H9 (cell line): ENCODE measurements around the gene TLX1. TPM values are rescaled to one million over a fixed set of nuclear protein-coding genes. Genes with fewer than 3 reads are reported as not detected.
A peak's percentile ranks its signal among the peaks of the same experiment; 100 is the strongest.

Experiments used
- DNase-seq: peaks from one replicate; pipeline ENCODE4 v3.0.0-alpha.2; 2017
- H2AFZ ChIP-seq: one replicate; pipeline ENCODE4 v1.6.1; 2013; ENCODE audit warnings: mild to moderate bottlenecking, low read length, control low read depth, moderate library complexity
- H2AK5ac ChIP-seq: 2 replicates; pipeline ENCODE4 v1.6.1; 2013; ENCODE audit warnings: low read length, control low read depth, mixed read lengths; ENCODE audit not compliant: insufficient read length
- H2BK120ac ChIP-seq: one replicate; pipeline ENCODE4 v1.6.1; 2013; ENCODE audit warnings: low read depth, mild to moderate bottlenecking, low read length, control low read depth, inconsistent platforms; ENCODE audit not compliant: poor library complexity, severe bottlenecking
- H2BK12ac ChIP-seq: 2 replicates; pipeline ENCODE4 v1.6.1; 2013; ENCODE audit warnings: low read length, control low read depth, mixed read lengths, low read depth; ENCODE audit not compliant: insufficient read length
- H2BK15ac ChIP-seq: 2 replicates; pipeline ENCODE4 v1.6.1; 2013; ENCODE audit warnings: low read depth, low read length, control low read depth
- H2BK20ac ChIP-seq: one replicate; pipeline ENCODE4 v1.6.1; 2013; ENCODE audit warnings: low read depth, mild to moderate bottlenecking, low read length, control low read depth, inconsistent platforms; ENCODE audit not compliant: poor library complexity, severe bottlenecking
- H2BK5ac ChIP-seq: 2 replicates; pipeline ENCODE4 v1.6.1; 2013; ENCODE audit warnings: low read length, control low read depth, mixed read lengths; ENCODE audit not compliant: insufficient read length
- H3K14ac ChIP-seq: 2 replicates; pipeline ENCODE4 v1.6.1; 2013; ENCODE audit warnings: low read length, control low read depth; ENCODE audit not compliant: insufficient read depth
- H3K18ac ChIP-seq: 2 replicates; pipeline ENCODE4 v1.6.1; 2013; ENCODE audit warnings: low read depth, mild to moderate bottlenecking, mixed read lengths, low read length, control low read depth; ENCODE audit not compliant: insufficient read length
- H3K23ac ChIP-seq: 2 replicates; pipeline ENCODE4 v1.6.1; 2013; ENCODE audit warnings: low read length, control low read depth, mixed read lengths, low read depth; ENCODE audit not compliant: insufficient read length
- H3K23me2 ChIP-seq: 2 replicates; pipeline ENCODE4 v1.6.1; 2013; ENCODE audit warnings: low read depth, mild to moderate bottlenecking, mixed read lengths, low read length, control low read depth; ENCODE audit not compliant: insufficient read length, poor library complexity, severe bottlenecking
- H3K27ac ChIP-seq: 2 replicates; pipeline ENCODE4 v1.5.1; 2013; ENCODE audit warnings: low read length, control low read depth, mixed read lengths, low read depth; ENCODE audit not compliant: insufficient read length
- H3K27me3 ChIP-seq: 2 replicates; pipeline ENCODE4 v1.6.1; 2013; ENCODE audit warnings: low read length, control low read depth, inconsistent platforms; ENCODE audit not compliant: insufficient read depth
- H3K4ac ChIP-seq: 2 replicates; pipeline ENCODE4 v1.6.1; 2013; ENCODE audit warnings: low read depth, mild to moderate bottlenecking, control low read depth, inconsistent platforms, low read length, moderate library complexity
- H3K4me1 ChIP-seq: 2 replicates; pipeline ENCODE4 v1.6.1; 2013; ENCODE audit warnings: low read length, control low read depth, inconsistent platforms; ENCODE audit not compliant: insufficient read depth
- H3K4me2 ChIP-seq: 2 replicates; pipeline ENCODE4 v1.6.1; 2013; ENCODE audit warnings: low read length, control low read depth, mixed read lengths; ENCODE audit not compliant: insufficient read length, insufficient read depth
- H3K56ac ChIP-seq: 2 replicates; pipeline ENCODE4 v1.6.1; 2013; ENCODE audit warnings: low read depth, mild to moderate bottlenecking, mixed read lengths, low read length, control low read depth; ENCODE audit not compliant: insufficient read length
- H3K79me1 ChIP-seq: 2 replicates; pipeline ENCODE4 v1.6.1; 2013; ENCODE audit warnings: low read depth, mild to moderate bottlenecking, moderate library complexity, low read length, control low read depth, inconsistent platforms; ENCODE audit not compliant: insufficient read depth, poor library complexity, severe bottlenecking
- H3K79me2 ChIP-seq: 2 replicates; pipeline ENCODE4 v1.6.1; 2013; ENCODE audit warnings: low read length, control low read depth, inconsistent platforms; ENCODE audit not compliant: insufficient read depth
- H3K9ac ChIP-seq: 2 replicates; pipeline ENCODE4 v1.6.1; 2013; ENCODE audit warnings: low read length, control low read depth, mixed read lengths; ENCODE audit not compliant: insufficient read length; ENCODE audit errors: extremely low read depth
- H3K9me3 ChIP-seq: one replicate; pipeline ENCODE4 v1.6.1; 2013; ENCODE audit warnings: low read depth, low read length, inconsistent platforms; ENCODE audit not compliant: control insufficient read depth
- H3T11ph ChIP-seq: one replicate; pipeline ENCODE4 v1.6.1; 2013; ENCODE audit warnings: mild to moderate bottlenecking, low read length, control low read depth, inconsistent platforms
- H4K20me1 ChIP-seq: one replicate; pipeline ENCODE4 v1.6.1; 2013; ENCODE audit not compliant: control insufficient read depth, insufficient read length, insufficient read depth
- H4K5ac ChIP-seq: 2 replicates; pipeline ENCODE4 v1.6.1; 2013; ENCODE audit warnings: low read depth, mild to moderate bottlenecking, mixed read lengths, low read length, control low read depth; ENCODE audit not compliant: insufficient read length
- H4K8ac ChIP-seq: replicated peaks from 2 replicates; pipeline ENCODE4 v1.6.1; 2013; ENCODE audit warnings: low read length, control low read depth, mixed read lengths, low read depth; ENCODE audit not compliant: insufficient read length
- H4K91ac ChIP-seq: 2 replicates; pipeline ENCODE4 v1.6.1; 2013; ENCODE audit warnings: low read depth, mild to moderate bottlenecking, moderate library complexity, mixed read lengths, low read length, control low read depth; ENCODE audit not compliant: insufficient read length
- H3K27ac Mint-ChIP-seq, 3 experiments: 2 replicates in 2 of 3; 3 replicates in 1 of 3; pipeline ENCODE4 v1.8.0; 2020 to 2021; ENCODE audit warnings: mixed read lengths in 3 of 3, mild to moderate bottlenecking in 1 of 3, moderate library complexity in 1 of 3
- H3K27me3 Mint-ChIP-seq: 2 replicates; pipeline ENCODE4 v1.8.0; 2021; ENCODE audit warnings: low read depth, mild to moderate bottlenecking, moderate library complexity, mixed read lengths
- H3K36me3 Mint-ChIP-seq, 3 experiments: 2 replicates in 2 of 3; 3 replicates in 1 of 3; pipeline ENCODE4 v1.8.0; 2020 to 2021; ENCODE audit warnings: low read depth in 3 of 3, mixed read lengths in 3 of 3; ENCODE audit not compliant: insufficient read depth in 1 of 3
- H3K4me1 Mint-ChIP-seq, 2 experiments: 2 replicates each; pipeline ENCODE4 v1.8.0; 2020; ENCODE audit warnings: mixed read lengths in 2 of 2
- H3K4me3 Mint-ChIP-seq, 2 experiments: 2 replicates in 1 of 2; 3 replicates in 1 of 2; pipeline ENCODE4 v1.8.0; 2020 to 2021; ENCODE audit warnings: mild to moderate bottlenecking in 2 of 2, mixed read lengths in 2 of 2, moderate library complexity in 1 of 2
- H3K9me3 Mint-ChIP-seq, 2 experiments: 2 replicates in 1 of 2; 3 replicates in 1 of 2; pipeline ENCODE4 v1.8.0; 2020; ENCODE audit warnings: mild to moderate bottlenecking in 2 of 2, mixed read lengths in 2 of 2, moderate library complexity in 1 of 2
- WGBS: extraction: QIAGEN DNeasy Blood & Tissue Kit; methylation state at CpG from one replicate; pipeline ENCODE4 v1.1.7; 2013; ENCODE audit warnings: missing lambda C conversion rate, low lambda C conversion rate, mixed read lengths; ENCODE audit not compliant: insufficient read length; ENCODE audit errors: extremely low coverage; 5-methylcytosine and 5-hydroxymethylcytosine counted together
- total RNA-seq: library from RNA; stranded (reverse); gene quantifications from 2 replicates; pipeline ENCODE4 v1.2.1, GENCODE V29; 2021
- TF ChIP-seq, protein P1 (sequence below): fragments of 200-600 bp; sonication (generic); conservative IDR thresholded peaks from 3 replicates; pipeline ENCODE4 v1.8.0; 2021; ENCODE audit warnings: antibody characterized with exemption, mild to moderate bottlenecking

Gene TLX1
- total RNA-seq, 1 experiment from 2014 or later, result not detected

DNA sequence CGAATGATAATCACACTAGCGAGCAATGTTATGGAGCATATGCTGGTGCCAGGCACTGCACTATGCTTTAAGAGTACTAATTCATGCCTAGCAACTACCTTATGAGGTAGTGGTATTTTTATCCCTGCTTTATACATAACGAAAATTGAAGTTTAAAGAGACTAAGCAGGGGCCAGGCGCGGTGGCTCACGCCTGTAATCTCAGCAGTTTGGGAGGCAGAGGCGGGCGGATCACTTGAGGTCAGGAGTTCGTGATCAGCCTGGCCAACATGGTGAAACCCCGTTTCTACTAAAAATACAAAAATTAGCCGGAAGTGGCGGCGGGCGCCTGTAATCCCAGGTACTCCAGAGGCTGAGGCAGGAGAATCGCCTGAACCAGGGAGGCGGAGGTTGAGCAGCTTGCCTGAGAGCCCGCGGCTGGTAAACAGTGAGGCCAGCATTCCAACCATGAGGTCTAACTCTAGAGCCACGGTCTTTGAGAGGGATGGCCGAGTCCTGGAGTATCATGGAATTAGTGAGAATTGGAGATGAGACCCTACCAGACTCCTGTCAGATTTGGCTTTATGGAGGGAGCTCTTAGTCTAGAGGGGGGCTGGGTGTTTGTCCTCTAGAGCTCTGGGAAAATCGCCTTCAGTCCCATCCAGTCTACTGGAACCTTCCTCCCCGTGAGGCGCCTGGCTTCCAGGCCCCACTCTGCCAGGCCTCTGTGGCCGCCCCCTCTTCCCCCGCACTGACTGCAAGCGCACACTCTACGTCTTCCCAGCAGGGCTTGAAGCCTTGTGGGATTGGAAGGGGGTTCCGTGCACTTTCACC lies 11.6 kb downstream of the TLX1 start:
- no peak overlapping the region for H3K4ac ChIP-seq
- H3K9ac ChIP-seq, result no peak overlapping the region
- no peak overlapping the region for H2BK5ac ChIP-seq
- Mint-ChIP-seq H3K36me3 (no peaks in the 10 kb centered on the region; a peak in 3 of 7 replicates), H3K27me3 (peaks cover 100% of the 10 kb centered on the region), H3K9me3 (peaks cover 4% of the 10 kb centered on the region in 2 experiments; a peak in 3 of 5 replicates), H3K4me1 (peaks cover 4 to 26% of the 10 kb centered on the region in 2 experiments), H3K27ac (no peak overlapping the region), H3K4me3 (no peak overlapping the region)
- H3K23me2 ChIP-seq, result peaks cover 7% of the 10 kb centered on the region
- H3K23ac ChIP-seq, result no peak overlapping the region
- no peak overlapping the region for H3K27ac ChIP-seq
- H4K20me1 ChIP-seq, result no peaks in the 10 kb centered on the region
- H3K79me1 ChIP-seq, result no peaks in the 10 kb centered on the region
- H3K4me2 ChIP-seq, result no peak overlapping the region
- H3K56ac ChIP-seq, result no peak overlapping the region
- H2BK20ac ChIP-seq, result no peak overlapping the region
- no peak overlapping the region for H3T11ph ChIP-seq
- peaks cover 99% of the 10 kb centered on the region for H3K27me3 ChIP-seq
- no peaks in the 10 kb centered on the region for H3K79me2 ChIP-seq
- DNase-seq, result no peak
- WGBS, result no CpG with 5 or more reads among the region's 28 CpGs
- no peak overlapping the region for H3K18ac ChIP-seq
- H4K5ac ChIP-seq, result no peak overlapping the region
- H2BK15ac ChIP-seq, result no peak overlapping the region
- H4K91ac ChIP-seq, result no peak overlapping the region
- no peak overlapping the region for H2BK120ac ChIP-seq
- no peaks in the 10 kb centered on the region for H3K9me3 ChIP-seq
- TF ChIP-seq, protein P1, sequence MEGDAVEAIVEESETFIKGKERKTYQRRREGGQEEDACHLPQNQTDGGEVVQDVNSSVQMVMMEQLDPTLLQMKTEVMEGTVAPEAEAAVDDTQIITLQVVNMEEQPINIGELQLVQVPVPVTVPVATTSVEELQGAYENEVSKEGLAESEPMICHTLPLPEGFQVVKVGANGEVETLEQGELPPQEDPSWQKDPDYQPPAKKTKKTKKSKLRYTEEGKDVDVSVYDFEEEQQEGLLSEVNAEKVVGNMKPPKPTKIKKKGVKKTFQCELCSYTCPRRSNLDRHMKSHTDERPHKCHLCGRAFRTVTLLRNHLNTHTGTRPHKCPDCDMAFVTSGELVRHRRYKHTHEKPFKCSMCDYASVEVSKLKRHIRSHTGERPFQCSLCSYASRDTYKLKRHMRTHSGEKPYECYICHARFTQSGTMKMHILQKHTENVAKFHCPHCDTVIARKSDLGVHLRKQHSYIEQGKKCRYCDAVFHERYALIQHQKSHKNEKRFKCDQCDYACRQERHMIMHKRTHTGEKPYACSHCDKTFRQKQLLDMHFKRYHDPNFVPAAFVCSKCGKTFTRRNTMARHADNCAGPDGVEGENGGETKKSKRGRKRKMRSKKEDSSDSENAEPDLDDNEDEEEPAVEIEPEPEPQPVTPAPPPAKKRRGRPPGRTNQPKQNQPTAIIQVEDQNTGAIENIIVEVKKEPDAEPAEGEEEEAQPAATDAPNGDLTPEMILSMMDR, result peak; percentile 4; the same call in 1 of the 3 replicates
- H2AK5ac ChIP-seq, result no peak overlapping the region
- H2BK12ac ChIP-seq, result no peak overlapping the region
- no peak overlapping the region for H3K14ac ChIP-seq
- no peaks in the 10 kb centered on the region for H3K4me1 ChIP-seq
- H2AFZ ChIP-seq, result no peak overlapping the region
- H4K8ac ChIP-seq, result no peak overlapping the region
